COR-L47 (cell line): ENCODE data around the gene PARD3.

Experiments used
- DNase-seq: peaks from one replicate; lab custom pipeline; 2025; lab: John Stamatoyannopoulos, UW

PARD3 gene

GRCh38 chr10:34689053-34689452, 126.0 kb downstream of the PARD3 start:
- no peak for DNase-seq

DNA sequence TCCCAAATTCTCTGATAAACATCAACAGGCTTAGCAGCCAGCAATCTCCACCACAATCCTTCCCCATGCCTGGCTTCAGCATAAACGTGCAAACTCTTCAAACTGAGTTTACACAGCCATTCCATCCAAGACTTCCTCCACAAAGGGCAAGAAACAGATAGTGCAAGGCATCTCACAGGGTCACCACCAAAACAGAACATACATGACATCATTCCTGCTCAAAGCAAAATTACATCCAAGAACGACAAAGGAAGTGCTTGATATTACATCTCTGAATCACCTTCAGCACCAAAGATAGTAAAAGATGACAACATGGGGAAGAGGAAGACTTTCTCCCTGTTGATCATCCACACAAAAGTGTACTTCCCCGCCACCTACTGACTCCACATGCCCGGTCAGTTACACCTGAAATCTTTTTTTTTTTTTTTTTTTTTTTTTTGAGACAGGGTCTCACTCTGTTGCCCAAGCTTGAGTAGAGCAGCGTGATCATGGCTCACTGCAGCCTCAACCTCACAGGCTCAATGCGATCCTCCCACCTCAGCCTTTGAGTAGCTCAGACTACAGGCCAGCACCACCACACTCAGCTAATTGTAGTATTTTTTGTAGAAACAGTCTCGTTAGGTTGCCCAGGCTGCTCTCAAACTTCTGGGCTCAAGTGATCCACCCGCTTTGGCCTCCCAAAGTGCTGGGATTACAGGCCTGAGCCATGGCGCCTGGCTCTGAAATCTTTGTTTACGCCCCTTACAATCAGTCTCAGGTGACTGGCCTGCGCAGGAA, 127.5 kb downstream of the PARD3 start:
- no peak for DNase-seq

GRCh38 chr10:34682580-34682979, 132.5 kb downstream of the PARD3 start:
- no peak for DNase-seq

GRCh38 chr10:34681933-34682332, 133.2 kb downstream of the PARD3 start:
- DNase-seq = no peak

DNA sequence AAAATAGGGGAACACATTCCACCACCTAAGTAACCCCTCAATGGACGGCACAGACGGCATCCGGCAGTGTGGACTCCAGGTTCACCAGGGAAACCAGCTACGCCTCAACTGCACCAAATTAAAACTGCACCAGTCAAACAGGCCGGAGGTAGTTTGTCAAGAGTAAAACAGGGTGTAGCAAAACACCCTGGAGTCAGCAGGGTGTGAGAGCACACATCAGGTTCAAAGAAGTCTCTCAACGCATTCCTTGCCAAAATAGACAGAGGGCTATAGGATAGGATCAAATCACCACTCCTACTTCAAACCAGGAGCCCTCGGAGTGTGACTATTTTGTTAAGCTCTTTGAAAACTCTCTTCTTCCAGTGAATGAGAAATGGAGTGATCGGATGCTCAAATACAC, 135.9 kb downstream of the PARD3 start:
- DNase-seq = no peak

- DNase-seq = no peak
Measured at GRCh38 chr10:34677591-34677990, 137.5 kb downstream of the PARD3 start.

- DNase-seq = no peak
Measured at GRCh38 chr10:34677132-34677531, 138.0 kb downstream of the PARD3 start.

DNA sequence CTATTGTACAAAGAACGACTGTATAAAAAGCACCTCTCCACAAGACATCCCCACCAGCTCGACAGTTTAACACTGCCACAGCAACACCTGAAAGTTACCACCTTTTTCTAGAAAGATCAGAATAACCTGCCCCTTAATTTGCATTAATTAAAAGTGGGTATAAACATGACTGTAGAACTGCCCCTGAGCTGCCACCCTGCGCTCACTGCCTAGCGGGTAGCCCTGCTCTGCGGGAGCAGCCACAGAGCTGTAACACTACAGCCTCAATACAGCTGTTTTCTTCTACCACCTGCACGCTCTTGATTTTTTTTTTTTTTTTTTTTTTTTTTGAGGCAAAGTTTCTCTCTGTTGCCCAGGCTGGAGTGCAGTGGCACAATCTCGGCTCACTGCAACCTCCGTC, 140.9 kb downstream of the PARD3 start:
- no peak for DNase-seq

DNA sequence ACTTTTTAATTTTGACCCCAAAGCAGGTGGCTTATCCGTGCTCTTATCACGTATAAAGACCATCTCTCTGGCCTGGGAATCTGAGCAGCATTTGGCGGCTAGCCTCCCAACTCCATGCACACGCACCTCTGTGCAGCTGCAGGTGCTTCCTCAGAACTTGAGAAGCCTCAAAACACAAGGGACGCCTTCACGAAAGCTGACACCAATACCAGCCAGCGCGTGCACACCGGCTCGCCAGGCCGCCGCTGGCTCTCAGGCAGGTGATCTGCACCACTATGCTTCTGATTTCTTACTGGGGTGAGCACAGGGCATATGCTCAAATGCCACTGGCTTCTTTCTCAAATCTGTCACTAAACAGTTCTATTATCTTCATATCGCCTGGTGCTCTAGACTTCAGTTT, 145.0 kb downstream of the PARD3 start:
- DNase-seq = no peak

DNA sequence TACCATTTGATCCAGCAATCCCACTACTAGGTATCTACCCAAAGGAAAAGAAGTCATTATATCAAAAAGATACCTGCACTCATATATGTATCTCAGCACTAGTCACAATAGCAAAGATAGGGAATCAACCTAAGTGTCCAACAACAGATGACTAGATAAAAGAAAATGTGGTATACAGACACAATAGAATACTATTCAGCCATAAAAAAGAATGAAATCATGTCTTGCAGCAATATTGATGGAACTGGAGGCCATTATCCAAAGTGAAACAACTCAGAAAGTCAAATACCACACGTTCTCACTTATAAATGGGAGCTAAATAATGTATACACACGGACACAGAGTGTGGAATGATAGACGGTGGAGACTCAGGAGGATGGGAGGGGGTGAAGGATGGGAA, 146.0 kb downstream of the PARD3 start:
- DNase-seq = no peak

DNA sequence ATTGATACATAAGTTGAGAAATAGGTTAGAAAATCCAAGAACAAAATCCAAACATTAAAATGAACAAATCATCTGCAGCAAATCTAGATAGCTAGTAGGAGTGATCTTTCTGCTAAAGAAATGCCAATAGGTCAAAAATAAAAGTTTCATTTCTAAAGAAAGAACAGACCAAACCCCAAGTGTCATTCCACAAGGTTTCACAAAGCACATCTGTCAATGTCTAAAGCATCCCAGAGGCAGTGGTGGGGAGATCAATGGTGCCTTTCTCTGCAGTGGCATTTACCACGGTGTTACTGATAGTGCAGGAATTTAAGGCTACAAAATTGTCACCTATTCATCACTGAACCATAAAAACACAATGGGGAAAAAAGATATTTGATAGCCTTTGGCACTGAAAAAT, 147.9 kb downstream of the PARD3 start:
- no peak for DNase-seq

GRCh38 chr10:34666008-34666704, 148.9 kb downstream of the PARD3 start:
- DNase-seq = no peak

- DNase-seq = no peak
Measured at GRCh38 chr10:34664706-34665105, 150.4 kb downstream of the PARD3 start.

DNA sequence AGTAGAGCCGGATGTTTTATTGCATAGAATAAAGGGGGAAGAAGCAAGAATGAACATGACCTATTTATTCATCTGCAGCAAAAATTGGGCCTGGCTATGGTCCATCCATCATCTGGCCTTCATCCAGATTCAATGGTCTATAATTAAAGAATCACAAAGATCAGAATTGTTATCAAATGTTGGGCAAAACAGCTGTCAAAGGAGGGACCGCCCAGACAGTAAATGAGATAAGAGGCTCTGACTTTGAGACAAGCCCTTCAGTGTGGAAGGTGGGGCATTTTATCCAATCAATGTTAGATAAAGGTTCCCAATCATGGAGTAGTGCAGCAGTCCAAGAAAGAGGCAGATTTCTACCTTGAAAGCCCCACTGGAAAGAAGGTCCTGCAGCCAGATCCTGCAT, 153.5 kb downstream of the PARD3 start:
- DNase-seq = no peak

DNA sequence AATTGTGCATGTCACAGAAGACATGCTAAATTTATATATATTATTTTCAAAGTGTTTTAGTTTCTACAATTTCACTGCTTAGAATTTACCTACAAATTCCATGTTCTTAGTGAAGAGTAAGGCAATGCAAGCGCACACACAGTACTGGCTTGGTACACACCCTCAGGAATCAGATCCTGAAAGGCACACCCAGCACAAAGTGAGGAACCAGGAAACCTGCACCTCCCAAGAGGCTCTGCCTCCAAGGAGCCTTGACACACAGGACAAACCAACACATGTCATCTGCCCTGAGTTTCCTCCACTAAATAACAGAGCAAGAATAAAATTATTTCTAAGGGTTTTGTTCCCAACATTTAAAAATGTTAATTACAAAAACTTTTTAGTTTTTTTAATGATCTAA, 156.2 kb downstream of the PARD3 start:
- no peak for DNase-seq

GRCh38 chr10:34656661-34657060, 158.4 kb downstream of the PARD3 start:
- peak; percentile 37 for DNase-seq

- peak; percentile 25 for DNase-seq
Measured at GRCh38 chr10:34655286-34656170, 159.6 kb downstream of the PARD3 start.

GRCh38 chr10:34654211-34654610, 160.9 kb downstream of the PARD3 start:
- DNase-seq = no peak

DNA sequence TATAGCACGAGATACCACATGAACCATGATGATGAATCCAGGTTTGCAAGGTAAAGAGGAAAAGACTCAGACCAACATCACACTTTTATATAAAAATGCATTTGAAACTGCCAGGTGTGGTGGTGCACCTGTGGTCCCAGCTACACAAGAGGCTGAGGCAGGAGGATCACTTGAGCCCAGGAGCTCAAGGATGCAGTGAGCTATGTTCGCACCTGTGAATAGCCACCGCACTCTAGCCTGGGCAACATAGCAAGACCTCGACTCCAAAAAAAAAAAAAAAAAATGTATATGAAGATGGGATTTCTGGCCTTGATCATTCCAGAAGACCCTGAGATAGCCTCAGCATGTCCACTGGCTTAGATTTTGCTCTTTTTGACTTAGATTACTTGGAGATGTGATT, 161.6 kb downstream of the PARD3 start:
- no peak for DNase-seq

DNA sequence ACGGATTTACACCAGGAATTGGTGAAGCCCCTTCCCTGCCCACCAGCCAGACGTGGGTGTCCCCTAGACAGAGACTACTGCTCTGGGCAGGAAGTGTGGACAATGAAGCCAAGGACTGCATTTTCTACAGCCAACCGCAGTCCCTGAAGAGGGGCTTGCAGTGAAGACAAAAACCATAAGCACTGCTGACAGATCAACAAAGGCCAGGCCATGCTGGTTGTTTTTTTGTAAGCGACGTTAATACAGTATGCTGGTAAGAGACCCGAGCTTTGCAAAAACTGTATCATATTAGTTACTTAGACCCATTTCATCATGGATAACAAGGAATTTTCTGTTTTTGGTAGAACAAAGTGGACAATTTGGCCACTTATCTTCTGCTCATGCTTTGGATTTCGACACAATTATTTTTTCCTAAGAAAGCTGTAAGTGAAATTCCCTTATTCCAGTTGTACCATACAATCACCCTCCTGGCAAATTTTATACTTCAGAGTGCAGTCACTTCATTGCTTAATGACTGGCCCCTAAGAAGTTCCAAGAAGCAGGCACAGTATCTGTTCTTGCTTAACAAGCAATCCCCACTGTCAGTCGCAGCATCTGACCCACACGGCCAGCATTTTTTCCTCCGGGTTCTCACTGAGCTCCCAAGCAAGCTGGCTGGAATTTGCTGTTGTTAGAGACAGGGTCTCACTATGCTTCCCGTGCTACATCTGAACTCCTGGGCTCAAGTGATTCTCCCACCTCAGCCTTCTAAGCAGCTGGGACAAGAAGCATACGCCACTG, 163.5 kb downstream of the PARD3 start:
- no peak for DNase-seq

DNA sequence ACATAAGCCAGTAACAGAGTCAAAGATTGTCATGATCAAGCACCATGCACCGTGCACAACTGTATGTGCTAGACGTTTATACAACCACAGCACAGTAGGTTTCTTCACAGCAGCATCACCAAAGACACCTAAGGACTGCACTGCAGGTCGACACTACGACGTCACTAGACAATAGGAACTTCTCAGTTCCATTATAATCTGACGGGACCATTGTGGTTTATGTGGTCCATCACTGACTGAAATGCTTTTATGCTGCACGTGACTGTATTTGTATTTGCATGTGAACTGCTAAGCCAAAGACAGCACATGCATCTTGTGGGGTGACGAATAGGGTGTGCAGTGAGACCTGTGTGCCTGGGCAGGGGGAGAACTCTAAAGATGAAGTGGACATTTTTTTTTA, 164.9 kb downstream of the PARD3 start:
- DNase-seq = no peak

- no peak for DNase-seq
Measured at GRCh38 chr10:34649385-34649784, 165.7 kb downstream of the PARD3 start.
